KG1 (cell line): ENCODE measurements around the gene PACS2.

Experiments used
- DNase-seq: peaks from one replicate; lab custom pipeline; 2025; lab: John Stamatoyannopoulos, UW

The PACS2 gene

DNA sequence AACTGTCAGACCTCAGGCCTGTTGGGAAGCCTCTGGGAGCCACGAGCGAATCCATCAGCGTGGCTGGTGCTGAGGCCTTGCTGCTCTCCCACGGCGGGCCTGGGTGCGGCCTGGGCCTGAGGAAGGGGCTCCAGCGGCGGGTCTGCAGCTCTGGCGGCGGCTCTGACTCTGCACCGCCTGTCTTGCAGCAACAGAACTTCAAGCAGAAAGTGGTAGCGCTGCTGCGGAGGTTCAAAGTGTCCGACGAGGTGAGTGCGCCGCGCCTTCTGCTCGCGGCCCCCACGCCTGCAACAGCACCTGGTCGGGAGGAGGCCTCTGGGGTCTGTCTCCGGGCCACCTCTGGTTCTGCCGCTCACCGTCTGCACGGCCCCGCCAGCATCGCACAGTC, 55.1 kb downstream of the PACS2 start:
- no peak for DNase-seq

DNA sequence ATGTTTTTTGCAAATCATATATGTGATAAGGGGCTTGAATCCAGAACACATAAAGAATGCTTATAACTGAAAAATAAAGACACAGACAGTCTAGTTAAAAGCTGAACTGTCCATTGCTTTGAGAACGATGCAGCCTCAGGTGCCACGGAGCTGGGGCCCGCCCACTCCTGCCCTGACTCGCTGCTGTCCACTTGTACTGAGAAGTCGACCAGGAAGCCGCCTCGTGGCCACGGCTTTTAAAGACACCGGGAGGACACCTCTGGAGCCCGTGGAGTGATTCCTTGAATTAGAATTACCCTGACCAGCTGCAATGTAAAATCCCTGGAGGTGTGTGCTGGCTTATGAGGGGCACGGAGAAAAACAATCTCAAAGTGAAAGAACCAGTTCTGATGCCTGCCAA, 59.8 kb downstream of the PACS2 start:
- no peak for DNase-seq

DNA sequence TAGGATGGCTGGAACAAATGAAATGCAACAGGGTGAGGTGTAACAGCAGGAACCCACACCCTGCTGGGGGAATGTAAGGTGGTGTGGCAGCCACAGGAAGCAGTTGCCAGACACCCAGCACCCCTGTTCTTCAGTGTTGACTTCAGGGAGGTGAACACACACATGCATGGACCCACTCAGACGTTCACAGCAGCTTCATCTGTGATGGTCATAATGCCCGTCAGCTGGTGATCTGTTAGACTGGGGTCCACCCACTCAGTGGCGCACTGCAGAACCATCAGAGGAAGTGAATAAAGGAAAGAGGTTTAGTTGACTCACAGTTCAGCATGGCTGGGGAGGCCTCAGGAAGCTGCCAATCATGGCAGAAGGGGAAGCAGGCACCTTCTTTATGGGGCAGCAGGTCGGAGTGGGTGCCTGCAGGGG, 61.1 kb downstream of the PACS2 start:
- DNase-seq = peak; percentile 58

DNA sequence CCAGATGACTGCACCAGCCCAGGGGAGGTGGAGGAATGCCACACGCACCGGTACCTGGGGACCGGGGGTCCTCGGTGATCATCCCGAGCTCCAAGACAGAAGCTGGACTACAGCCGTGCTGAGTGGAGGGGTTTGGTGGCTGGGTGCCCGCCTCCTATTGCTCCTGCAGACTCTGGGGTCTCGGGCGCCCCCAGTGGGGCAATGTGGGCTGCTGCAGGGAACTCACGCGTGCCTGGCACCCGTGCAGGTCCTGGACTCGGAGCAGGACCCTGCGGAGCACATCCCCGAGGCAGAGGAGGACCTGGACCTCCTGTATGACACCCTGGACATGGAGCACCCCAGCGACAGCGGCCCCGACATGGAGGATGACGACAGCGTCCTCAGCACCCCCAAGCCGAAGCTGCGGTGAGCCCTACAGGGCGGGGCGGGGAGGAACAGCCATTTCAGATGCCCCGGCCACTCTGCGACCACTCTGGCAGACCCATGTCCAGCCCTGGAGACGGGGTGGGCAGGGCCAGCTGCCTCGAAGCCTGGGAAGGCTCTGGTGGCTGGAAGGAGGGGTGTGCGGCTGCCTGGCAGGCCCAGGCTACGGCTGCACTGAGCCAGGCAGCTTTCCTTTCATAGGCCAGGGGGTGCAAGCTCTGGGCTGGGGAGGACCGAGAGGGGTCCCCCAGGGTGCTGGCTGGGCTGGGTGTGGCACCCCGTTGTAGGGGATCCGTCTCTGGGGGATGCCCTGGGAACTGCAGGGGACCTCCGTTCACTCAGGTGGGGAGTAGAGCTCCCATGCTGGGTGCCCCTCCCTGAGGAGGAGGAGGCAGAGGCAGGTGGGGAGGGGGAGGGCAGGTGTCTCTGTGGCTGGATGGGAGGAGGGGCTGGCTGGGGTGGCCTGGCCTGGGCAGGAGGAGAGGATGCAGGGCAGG, 62.2 kb downstream of the PACS2 start:
- no peak for DNase-seq

DNA sequence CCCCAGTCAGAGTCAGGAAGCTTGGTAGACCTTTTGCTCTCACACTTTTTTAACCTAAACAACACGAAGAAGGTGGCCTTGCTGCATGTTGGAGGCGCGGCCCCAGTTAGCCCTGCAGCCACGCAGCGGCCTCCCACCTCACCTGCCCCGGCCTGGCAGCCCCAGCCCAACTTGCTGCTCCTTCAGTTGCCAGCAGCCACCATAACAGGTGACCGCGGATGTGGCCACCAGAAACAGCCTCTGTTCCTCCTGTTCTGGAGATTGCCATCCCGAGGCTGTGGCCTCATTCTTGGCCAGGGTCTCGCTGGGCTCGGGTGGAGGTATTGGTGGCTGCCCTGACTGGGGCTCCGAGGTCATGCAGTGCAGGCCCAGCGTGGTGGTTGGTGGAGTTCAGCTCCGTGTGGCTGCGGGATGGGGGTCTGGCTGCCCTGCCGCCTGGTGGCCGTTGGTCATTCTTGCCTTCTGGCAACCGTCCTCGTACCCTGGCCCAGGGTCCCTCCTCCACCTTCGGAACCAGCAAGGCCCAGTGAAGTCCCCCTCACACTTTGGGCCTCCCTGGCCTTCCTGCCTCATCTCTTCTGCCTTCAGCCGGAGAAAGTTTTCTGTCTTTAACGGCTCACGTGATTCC, 63.1 kb downstream of the PACS2 start:
- no peak for DNase-seq

DNA sequence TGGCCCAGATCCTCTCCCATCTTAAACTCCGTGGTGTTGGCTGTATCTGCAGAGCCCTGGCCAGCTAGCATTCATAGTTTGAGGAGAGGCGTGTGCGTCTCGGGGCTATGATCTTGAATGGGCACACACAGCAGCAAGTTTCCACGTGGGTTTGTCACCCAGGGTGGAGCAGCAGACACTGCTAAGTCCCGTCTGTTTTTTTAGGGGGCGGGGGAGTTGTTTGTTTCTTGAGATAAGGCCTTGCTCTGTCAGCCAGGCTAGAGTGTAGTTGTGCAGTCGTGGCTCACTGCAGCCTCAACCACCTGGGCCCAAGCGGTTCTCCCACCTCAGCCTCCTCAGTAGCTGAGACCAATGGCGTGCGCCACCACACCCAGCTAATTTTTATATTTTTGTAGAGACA, 63.7 kb downstream of the PACS2 start:
- no peak for DNase-seq

DNA sequence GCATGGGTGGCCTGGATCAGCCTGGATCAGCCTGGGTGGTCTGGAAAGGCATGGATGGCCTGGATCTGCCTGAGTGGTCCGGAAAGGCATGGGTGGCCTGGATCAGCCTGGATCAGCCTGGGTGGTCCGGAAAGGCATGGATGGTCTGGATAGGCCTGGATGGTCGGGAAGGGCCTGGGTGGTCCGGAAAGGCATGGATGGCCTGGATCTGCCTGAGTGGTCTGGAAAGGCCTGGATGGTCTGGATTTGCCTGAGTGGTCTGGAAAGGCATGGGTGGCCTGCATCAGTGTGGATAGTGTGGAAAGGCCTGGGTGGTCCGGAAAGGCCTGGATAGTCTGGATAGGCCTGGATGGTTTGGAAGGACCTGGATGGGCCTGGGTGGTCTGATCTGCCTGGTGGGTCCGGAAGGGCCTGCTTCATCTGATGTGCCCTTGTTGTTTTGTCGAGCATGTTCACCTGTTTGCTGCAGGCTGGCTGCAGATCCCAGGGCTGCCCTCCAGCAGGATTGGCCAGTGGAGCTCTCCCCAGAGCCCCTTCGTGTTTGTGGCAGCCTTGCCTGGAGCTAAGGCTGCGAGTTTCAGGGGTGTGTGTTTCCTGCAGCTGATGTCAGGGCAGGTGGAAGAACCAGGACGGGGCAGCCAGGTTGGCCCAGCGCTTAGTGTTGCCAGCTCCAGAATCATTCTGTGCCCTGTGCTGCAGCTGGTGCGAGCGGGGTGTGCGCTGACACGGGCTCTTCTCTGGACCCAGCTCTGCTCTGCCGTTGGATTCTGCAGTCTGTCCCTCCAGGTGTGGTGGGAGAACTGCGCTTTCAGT, 64.5 kb downstream of the PACS2 start:
- no peak for DNase-seq

DNA sequence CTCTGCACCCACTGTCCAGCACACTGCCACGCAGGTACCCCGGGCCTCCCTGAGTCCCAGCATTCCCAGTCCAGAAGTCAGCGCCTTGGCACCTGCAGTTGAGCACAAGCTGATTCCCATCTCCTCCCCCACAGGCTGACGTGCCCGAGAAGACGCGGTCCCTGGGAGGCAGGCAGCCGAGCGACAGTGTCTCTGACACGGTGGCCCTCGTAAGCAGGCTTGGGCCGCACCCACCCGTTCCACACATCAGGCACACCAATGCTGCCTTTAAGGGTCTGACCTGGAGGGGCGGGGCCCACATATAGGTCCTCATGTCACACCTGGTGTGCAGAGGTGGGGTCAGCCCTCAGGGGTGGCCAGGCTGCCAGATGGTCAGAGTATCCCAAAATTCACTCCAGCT, 65.4 kb downstream of the PACS2 start:
- DNase-seq = no peak

DNA sequence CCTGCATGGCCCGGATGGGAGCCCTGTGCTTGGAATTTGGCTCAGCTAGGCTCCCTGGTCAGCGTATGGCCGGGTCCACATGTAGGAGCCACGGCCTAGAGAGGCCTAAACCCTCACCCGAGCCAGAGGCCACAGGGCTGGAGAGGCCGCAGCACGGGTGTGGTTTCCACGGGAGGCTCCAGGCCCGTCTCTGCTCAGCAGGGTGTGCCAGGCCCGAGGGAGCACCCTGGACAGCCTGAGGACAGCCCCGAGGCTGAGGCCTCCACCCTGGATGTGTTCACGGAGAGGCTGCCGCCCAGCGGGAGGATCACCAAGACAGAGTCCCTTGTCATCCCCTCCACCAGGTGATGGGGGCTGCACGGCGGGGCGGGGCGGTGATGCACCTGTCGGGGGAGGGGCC, 66.2 kb downstream of the PACS2 start:
- no peak for DNase-seq

DNA sequence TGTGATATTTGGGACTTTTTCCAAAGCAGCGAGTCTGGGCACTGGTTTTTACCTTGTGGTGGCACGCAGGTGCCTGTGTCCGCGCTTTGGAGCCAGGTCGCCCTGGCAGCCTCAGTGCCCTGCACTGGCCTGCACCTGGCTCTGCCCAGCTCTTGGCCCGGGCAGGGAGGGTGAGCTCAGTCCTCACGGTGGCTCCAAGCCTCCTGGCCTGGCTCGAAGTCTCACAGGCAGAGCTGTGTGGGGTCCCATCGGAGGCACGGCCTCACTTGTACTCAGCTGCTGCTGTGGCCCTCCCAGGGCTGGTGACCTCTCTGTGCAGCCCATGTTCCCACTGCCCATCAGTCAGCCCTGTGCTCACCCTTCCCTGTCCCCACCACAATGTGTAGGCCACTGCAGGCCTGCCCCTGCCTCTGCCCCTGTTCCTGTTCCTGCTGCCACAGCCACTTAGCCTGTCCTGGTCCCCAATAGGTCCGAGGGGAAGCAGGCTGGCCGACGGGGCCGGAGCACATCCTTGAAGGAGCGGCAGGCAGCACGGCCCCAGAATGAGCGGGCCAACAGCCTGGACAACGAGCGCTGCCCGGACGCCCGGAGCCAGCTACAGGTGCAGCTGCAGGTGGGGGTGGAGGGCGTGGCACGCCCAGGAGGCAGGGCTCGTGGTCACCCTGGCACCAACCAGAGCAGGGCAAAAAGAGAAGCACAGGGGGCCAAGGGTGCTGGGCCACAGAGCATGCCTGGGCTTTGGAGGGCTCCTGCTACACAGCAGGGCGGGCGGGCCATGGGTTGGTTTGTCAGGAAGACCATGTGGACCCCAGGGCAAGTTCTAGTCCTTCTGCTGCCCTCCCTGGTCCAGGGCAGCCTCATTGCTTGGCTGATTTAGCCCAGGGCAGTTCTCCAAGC, 67.1 kb downstream of the PACS2 start:
- DNase-seq = no peak

DNA sequence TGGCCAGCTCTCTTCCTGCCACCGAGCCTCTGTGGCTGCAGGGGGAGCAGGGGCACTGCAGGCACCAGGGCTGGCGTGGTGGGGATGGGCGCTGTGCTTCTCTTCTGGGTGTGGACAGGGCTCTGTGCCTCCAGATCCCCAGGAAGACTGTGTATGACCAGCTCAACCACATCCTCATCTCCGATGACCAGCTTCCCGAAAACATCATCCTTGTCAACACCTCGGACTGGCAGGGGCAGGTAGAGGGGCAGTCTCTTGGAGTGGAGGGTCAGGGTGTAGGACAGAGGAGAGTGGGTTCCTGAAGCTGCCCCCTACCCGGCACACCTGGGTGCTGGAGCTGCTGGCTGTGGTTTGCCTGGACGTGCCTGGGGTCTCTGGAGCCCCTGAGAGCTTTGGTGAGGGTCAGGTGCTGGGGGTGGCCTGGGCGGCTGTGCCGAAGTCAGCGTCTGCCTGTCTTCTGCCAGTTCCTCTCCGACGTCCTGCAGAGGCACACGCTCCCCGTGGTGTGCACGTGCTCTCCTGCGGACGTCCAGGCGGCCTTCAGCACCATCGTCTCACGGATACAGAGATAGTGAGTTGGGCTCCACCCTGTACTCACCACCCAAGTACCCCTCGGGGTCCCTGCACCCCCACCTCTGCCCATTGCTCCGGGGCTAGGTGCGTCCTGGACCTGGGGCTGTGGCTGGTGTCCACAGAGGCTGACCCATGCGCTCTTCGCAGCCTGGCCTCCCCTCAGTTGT, 68.0 kb downstream of the PACS2 start:
- DNase-seq = no peak

DNA sequence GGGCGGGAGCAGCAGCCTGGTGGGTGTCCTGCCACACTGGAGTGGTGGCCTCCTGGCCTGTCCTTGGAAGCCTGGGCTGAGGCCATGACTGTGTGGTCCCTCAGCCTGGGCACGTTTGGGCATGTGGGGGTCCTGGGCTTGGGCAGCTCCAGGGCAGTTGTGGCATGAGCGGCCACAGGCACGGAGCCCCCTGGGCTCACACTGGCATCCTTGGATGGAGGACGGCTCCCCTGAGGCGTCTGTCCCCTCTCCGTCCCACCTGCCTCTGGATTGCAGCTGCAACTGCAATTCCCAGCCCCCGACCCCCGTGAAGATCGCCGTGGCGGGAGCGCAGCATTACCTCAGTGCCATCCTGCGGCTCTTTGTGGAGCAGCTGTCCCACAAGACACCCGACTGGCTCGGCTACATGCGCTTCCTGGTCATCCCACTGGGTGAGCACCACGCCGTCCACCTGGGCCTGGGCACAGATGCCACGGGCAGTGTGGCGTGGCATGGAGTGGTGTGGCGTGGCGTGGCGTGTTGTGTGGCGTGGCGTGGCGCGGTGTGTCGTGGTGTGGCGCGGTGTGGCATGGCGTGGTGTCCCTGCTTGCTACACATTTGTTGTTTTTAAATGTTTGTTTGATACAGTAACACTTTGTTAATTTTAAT, 68.7 kb downstream of the PACS2 start:
- no peak for DNase-seq

DNA sequence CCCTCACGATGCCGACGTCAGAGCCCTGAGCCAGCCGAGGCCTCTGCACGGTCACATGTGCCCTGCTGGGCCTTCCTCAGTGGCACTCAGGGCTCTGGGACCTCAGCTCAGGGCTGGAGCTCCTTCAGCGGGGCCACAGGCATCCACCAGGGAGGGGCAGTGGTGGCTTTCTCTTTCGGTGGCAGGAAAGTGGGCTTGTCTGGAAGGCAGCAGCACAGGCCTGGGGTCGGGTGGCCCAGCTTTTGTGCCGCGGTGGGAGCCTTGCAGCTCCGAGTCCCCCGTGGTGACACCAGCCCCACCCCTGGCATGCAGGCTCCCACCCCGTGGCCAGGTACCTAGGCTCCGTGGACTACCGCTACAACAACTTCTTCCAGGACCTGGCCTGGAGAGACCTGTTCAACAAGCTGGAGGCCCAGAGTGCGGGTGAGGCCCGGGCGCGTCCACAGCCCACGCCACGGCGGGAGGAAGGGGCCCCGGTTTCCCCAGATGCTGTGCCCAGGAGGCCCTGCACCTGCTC, 69.6 kb downstream of the PACS2 start:
- no peak for DNase-seq

DNA sequence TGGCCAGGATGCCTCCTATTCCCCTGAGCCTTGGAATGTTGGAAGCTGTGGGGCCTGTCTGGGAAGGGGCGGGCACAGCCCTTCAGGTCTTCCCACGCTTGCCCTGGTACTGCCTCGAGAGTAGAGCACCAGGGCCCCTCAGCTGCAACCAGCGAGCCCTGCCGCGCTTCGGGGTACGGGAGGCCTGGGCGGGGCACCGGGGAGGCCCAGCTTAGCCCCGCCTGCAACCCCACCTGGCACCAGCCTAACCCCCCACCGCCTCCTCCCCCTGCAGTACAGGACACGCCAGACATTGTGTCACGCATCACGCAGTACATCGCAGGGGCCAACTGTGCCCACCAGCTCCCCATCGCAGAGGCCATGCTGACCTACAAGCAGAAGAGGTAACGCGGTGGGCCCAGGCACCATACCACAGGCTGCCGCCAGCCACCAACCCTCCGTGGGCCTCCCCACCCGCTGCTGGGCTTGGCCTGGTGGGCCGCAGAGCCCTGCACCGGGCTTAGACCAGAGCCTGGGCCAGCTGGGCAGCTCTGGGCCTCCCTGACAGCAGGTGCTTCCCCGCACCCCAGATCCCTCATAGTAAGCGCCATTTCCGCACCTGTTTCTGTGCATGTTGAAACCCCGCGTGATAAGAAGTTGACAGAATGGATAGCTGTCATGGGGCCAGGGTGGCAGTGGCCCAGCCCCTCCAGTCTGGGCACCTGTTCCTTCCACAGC, 70.2 kb downstream of the PACS2 start:
- DNase-seq = no peak

DNA sequence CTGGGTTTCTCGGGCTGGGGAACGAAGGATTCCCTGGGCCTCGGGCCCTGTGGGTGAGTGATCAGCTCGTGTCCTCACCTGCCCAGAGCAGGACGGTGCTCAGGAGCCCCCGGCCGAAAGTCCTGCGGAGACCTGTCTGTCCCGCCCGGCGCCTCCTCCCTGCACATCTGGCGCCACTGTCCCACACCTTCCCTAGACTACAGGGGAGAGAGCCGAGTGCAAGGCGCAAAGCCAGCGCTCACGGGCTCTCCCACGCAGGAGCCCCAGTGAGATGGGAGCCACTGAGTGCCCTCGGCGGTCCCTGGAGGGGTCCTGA, 70.7 kb downstream of the PACS2 start:
- DNase-seq = no peak

DNA sequence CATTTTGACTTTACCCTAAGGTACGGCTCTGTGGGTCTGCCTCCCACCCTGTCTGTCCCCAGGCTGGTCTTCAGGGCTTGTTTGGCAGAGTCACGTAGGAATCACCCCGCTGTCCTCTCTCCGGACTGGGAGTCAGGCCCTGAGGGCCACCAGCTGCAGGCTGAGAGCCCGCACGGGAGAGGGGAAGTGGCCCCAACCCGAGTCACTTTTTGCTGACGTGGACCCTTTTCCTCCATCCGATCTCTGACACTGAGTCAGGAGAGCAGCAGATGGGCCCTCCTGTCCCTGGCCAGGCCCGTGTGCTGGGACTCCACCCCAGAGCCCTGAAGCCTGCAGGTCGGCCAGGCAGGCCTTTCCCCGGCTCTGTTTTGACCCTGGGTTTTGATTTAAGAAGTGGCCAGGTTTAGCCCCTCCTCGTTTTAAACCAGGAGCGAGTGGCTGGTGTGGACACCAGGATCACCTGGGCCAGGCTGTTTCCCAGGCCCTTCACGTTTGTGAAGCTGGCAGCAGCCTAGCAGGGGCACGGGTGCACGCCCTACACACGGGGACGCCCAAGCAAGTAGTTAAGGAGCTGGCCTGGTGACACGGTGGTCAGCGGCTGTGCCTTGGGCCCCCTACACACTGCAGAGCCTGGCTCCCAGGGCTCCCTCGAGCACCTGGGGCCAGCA, 71.3 kb downstream of the PACS2 start:
- DNase-seq = no peak

DNA sequence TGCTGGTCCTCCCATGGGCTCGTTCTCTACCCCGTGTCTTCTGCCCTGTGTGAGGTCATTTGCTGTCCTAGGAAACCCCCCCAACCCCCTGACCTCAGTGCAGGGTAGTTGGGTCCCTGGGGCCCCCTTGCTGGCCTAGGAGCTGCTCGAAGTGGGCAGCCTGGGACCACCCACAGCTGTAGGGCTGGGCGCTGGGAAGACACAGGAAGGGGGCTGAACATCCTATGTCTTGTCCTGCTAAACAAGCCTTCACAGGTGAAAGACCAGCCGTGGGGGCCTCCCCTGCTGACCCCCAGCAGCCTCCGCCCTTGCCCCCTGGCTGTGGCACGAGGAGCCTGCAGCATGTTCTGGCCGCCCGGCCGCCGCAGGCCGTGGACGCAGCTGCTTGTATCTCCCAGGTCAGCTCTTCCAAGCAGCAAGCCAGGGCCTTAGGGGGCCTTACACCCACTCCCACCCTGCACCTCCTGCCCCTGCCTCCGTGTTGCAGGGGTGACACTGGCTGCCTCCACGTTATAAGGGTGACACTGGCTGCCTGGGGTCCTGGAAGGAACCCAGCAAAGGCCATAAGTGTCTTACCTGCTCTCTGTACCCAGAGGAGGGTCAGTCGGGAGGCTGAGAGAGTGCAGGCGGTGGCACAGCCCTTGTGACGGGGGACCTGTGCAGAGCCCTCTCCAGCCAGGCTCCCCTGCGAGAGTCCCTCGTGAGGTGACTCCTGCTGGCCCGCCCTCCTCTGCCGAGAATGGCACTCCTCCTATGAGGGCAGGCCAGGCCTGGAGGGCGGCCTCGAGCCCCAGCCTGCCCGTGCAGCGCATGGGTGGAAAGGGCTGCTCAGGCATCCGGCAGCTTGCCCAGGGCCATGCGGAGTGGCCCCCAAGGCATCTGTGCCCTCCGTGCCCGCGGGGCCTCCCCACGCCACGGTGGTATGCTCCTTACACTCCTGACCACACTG, 72.3 kb downstream of the PACS2 start:
- DNase-seq = no peak

DNA sequence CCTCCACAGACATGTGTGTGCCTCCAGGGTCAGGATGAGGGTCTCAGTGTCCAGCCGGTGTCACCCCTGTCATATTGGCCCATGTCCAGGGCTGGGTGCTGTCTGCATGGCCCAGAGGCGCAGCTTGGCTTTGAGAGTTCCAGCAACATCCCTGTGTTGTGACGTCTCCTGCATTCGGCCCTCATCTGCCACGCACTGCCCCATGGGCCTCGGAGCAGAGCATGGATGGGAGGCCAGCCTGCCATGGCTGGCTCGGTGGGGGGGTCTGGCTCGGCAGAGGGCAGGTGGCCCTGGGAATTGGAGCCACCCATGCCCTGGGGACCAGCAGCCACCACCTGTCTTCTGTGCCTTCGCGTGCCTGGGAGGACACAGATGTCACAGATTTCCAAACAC, 73.0 kb downstream of the PACS2 start:
- no peak for DNase-seq
